KMS-11 (cell line): ENCODE results near the gene F8.
A peak's percentile ranks its signal among the peaks of the same experiment; 100 is the strongest.

ENCODE experiments used
- H2AFZ ChIP-seq: fragments of 200-600 bp; sonication (generic); 2 replicates; pipeline ENCODE4 v1.6.1; 2016; ENCODE audit warnings: antibody characterized with exemption, mixed run types, low read depth
- H3K27ac ChIP-seq: fragments of 200-600 bp; sonication (generic); 2 replicates; pipeline ENCODE4 v1.6.1; 2016; ENCODE audit warnings: mild to moderate bottlenecking, mixed run types
- H3K27me3 ChIP-seq: fragments of 200-600 bp; sonication (generic); 2 replicates; pipeline ENCODE4 v1.6.1; 2017; ENCODE audit warnings: mild to moderate bottlenecking, low read depth, mixed run types, moderate library complexity; ENCODE audit not compliant: insufficient read depth
- H3K36me3 ChIP-seq: fragments of 200-600 bp; sonication (generic); 2 replicates; pipeline ENCODE4 v1.6.1; 2017; ENCODE audit warnings: mild to moderate bottlenecking, mixed run types; ENCODE audit not compliant: insufficient read depth
- H3K4me1 ChIP-seq: fragments of 200-600 bp; sonication (generic); 2 replicates; pipeline ENCODE4 v1.6.1; 2016; ENCODE audit warnings: mild to moderate bottlenecking, low read depth, mixed run types; ENCODE audit not compliant: poor library complexity, severe bottlenecking
- H3K4me2 ChIP-seq: fragments of 200-600 bp; sonication (generic); 2 replicates; pipeline ENCODE4 v1.7.0; 2016; ENCODE audit warnings: mild to moderate bottlenecking, mixed run types
- H3K4me3 ChIP-seq: fragments of 200-600 bp; sonication (generic); IDR thresholded peaks from 2 replicates; pipeline ENCODE4 v1.6.1; 2017; ENCODE audit warnings: low read depth, low read length, mixed read lengths; ENCODE audit not compliant: insufficient read depth
- H3K79me2 ChIP-seq: fragments of 200-600 bp; sonication (generic); 2 replicates; pipeline ENCODE4 v1.6.1; 2016; ENCODE audit warnings: low read depth, mixed run types; ENCODE audit not compliant: insufficient read depth
- H3K9ac ChIP-seq: fragments of 200-600 bp; sonication (generic); 2 replicates; pipeline ENCODE4 v1.6.1; 2016; ENCODE audit warnings: mild to moderate bottlenecking, mixed run types
- H4K20me1 ChIP-seq: fragments of 200-600 bp; sonication (generic); 2 replicates; pipeline ENCODE4 v1.6.1; 2016; ENCODE audit warnings: mild to moderate bottlenecking, mixed run types; ENCODE audit not compliant: insufficient read depth
- CTCF ChIP-seq: fragments of 200-600 bp; sonication (generic); conservative IDR thresholded peaks from 2 replicates; pipeline ENCODE4 v1.6.1; 2017; ENCODE audit warnings: low read depth, mild to moderate bottlenecking, antibody characterized with exemption, low read length, moderate library complexity, mixed read lengths

The F8 gene

DNA sequence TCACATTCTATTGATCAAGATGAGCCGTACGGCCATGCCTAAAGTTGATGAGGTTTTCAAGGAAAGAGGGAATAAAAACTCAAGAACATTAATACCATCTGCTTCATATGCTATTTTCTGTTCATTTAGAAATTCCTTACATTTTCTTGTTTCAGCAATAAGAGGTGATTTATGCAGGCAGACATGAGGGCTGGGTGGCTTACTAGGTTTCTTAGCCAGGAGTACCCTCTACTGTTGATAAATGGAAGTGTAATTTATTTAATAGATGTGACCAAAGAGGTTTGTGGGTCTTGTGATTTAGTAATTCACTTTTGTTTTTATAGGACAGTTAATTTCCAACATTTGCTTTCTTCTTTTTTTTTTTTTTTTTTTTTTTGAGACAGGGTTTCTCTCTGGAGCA, 181.7 kb downstream of the F8 start:
- no peaks in the 10 kb centered on the region for H3K36me3 ChIP-seq
- H3K79me2 ChIP-seq = no peaks in the 10 kb centered on the region
- H3K4me2 ChIP-seq = no peak overlapping the region
- H3K27me3 ChIP-seq = no peaks in the 10 kb centered on the region
- H2AFZ ChIP-seq = no peak overlapping the region
- no peak overlapping the region for H3K27ac ChIP-seq
- peak; percentile 55 for TF ChIP-seq CTCF
- no peak overlapping the region for H3K9ac ChIP-seq
- no peaks in the 10 kb centered on the region for H3K4me1 ChIP-seq
- H4K20me1 ChIP-seq = no peaks in the 10 kb centered on the region
- H3K4me3 ChIP-seq = no peak overlapping the region

- Histone ChIP-seq H3K27ac (no peak overlapping the region), H4K20me1 (no peaks in the 10 kb centered on the region), H3K27me3 (no peaks in the 10 kb centered on the region), H3K4me1 (no peaks in the 10 kb centered on the region), H2AFZ (no peak overlapping the region), H3K79me2 (no peaks in the 10 kb centered on the region), H3K4me3 (no peak overlapping the region), H3K9ac (no peak overlapping the region), H3K4me2 (no peak overlapping the region), H3K36me3 (no peaks in the 10 kb centered on the region)
- TF ChIP-seq CTCF = no peak
These were observed 186.4 kb downstream of the F8 start for GRCh38 chrX:154836163-154836562.

- Histone ChIP-seq H4K20me1 (no peaks in the 10 kb centered on the region), H2AFZ (no peak within 1 kb of the TSS), H3K4me3 (no peak within 1 kb of the TSS), H3K79me2 (no peaks in the 10 kb centered on the region), H3K4me1 (no peaks in the 10 kb centered on the region), H3K4me2 (no peak within 1 kb of the TSS), H3K36me3 (no peaks in the 10 kb centered on the region), H3K27ac (no peak within 1 kb of the TSS), H3K9ac (no peak within 1 kb of the TSS), H3K27me3 (no peaks in the 10 kb centered on the region)
- no peak for TF ChIP-seq CTCF
These were observed 188.0 kb downstream of the F8 start, which contains the start of gene SMIM9 for GRCh38 chrX:154834562-154834961. Gene SMIM9, minus strand, starts transcription at chrX:154834662. Its CDS starts 3,806 bp downstream, at chrX:154830856.

DNA sequence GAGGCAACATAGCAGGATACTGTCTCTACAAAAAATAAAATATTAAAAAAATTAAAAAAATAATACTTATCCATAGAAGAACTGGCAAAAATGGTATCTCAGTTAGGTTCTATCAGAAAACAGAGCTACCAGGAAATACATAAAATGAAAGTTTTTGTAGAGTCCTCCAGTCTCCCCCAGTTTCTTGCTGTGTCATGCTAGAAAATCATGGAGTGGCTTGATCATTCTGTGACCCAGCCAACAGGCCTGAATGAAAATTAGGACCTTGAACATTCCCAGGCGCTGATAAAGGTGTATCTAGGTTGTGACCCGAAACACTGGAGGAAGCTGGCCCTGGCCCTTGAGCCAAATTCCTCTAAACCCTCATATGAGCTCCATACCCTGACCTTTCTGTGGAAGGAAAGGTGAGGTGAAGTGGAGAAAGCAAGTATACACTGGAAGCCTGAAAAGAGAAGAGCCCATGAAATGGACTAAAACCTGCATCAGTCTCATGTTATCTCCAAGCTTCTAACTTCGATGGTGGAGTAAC, 188.7 kb downstream of the F8 start:
- H3K27ac ChIP-seq = no peak overlapping the region
- no peaks in the 10 kb centered on the region for H3K36me3 ChIP-seq
- H3K4me1 ChIP-seq = no peaks in the 10 kb centered on the region
- no peak for TF ChIP-seq CTCF
- H3K4me3 ChIP-seq = no peak overlapping the region
- no peak overlapping the region for H3K9ac ChIP-seq
- H3K79me2 ChIP-seq = no peaks in the 10 kb centered on the region
- no peak overlapping the region for H2AFZ ChIP-seq
- no peak overlapping the region for H3K4me2 ChIP-seq
- no peaks in the 10 kb centered on the region for H4K20me1 ChIP-seq
- H3K27me3 ChIP-seq = no peaks in the 10 kb centered on the region
